Prostate gland (tissue), 2 donors: ENCODE results near the gene SGPP1. TPM values are rescaled to one million over a fixed set of nuclear protein-coding genes. Genes with fewer than 3 reads are reported as not detected.

Source experiments
- DNase-seq: peaks from one replicate; pipeline ENCODE4 v3.0.0-alpha.2; 2019; ENCODE audit warnings: low spot score
- H3K27ac ChIP-seq, 2 donors: fragments of 200-600 bp; sonication (generic); 2 replicates each; pipeline ENCODE4 v1.5.1; 2017 to 2019
- H3K27me3 ChIP-seq: fragments of 200-600 bp; sonication (generic); replicated peaks from 2 replicates; pipeline ENCODE4 v1.5.1; 2019; ENCODE audit not compliant: insufficient read depth
- H3K36me3 ChIP-seq, 2 donors: fragments of 200-600 bp; sonication (generic); 1 replicate in 1 of 2; 2 replicates in 1 of 2; pipeline versions ENCODE4 v1.5.1 to v1.8.1; 2017 to 2019
- H3K4me1 ChIP-seq: fragments of 200-600 bp; sonication (generic); replicated peaks from 2 replicates; pipeline ENCODE4 v1.5.1; 2019
- H3K4me3 ChIP-seq, 2 donors: fragments of 200-600 bp; sonication (generic); 2 replicates each; pipeline ENCODE4 v1.5.1; 2017 to 2019
- H3K9me3 ChIP-seq: fragments of 200-600 bp; sonication (generic); 2 replicates; pipeline ENCODE4 v1.5.1; 2017
- CTCF ChIP-seq, 4 experiments: fragments of 200-600 bp in 2 of 4; fragments of 450-650 bp in 2 of 4; sonication (generic) in 2 of 4; IDR thresholded peaks; 1 replicate in 3 of 4; 2 replicates in 1 of 4; pipeline ENCODE4 v1.5.1; 2016 to 2019; ENCODE audit warnings: antibody characterized with exemption in 4 of 4, mild to moderate bottlenecking in 2 of 4, moderate library complexity in 2 of 4
- POLR2A ChIP-seq: fragments of 450-650 bp; IDR thresholded peaks from one replicate; pipeline ENCODE4 v1.6.1; 2016; ENCODE audit warnings: antibody characterized with exemption, mild to moderate bottlenecking
- POLR2AphosphoS5 ChIP-seq: sonication (generic); formaldehyde crosslinking; IDR thresholded peaks from one replicate; pipeline ENCODE4 v1.6.1; 2017; ENCODE audit warnings: antibody characterized with exemption
- WGBS: methylation state at CpG from one replicate; pipeline ENCODE4 v1.1.5; 2018; 5-methylcytosine and 5-hydroxymethylcytosine counted together
- intact Hi-C: fragments of 100-400 bp; cut with DNase I; formaldehyde crosslinking; loops from one replicate; pipeline ENCODE4 v1.14.2; 2022
- total RNA-seq, 2 donors: library from RNA; depleted of rRNA; stranded (reverse); fragments of >200 nt; gene quantifications; one replicate each; pipeline ENCODE4 v1.1.0, GENCODE V29; 2016

Gene SGPP1
- total RNA-seq, 2 donors from 2014 or later, result 19.7 to 37.5 TPM

- WGBS, result 91% methylated on average over 5 of the region's 5 CpGs
- H3K4me3 ChIP-seq, result no peak overlapping the region
- no peaks in the 10 kb centered on the region for H3K4me1 ChIP-seq
- intact Hi-C loops, result no loop called here
- H3K27ac ChIP-seq, result no peak overlapping the region
- no peaks in the 10 kb centered on the region for H3K36me3 ChIP-seq
- TF ChIP-seq POLR2AphosphoS5, result no peak
- no peak for TF ChIP-seq POLR2A
- no peak for TF ChIP-seq CTCF (IDR thresholded peaks at IDR 0.05)
- H3K9me3 ChIP-seq, result no peaks in the 10 kb centered on the region
- H3K27me3 ChIP-seq, result no peaks in the 10 kb centered on the region
- no peak for DNase-seq
Measured at GRCh38 chr14:63692310-63693020, 35.4 kb downstream of the SGPP1 start.

DNA sequence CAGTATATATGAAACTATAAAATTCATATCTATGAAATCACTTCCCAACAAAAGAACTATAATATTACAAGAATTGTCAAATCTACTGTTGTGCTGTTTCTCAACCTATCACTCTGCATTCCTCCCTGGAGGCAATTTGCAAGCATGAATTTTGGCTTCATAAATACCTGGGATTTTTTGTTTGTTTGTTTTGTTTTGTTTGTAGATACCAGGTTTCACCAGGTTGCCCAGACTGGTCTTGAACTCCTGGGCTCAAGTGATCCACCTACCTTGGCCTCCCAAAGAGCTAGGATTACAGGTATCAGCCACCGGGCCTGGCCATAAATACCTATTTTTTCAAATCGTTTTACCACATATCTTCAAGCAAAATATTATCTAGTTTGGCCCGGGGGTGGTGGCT is 38.7 kb downstream of the SGPP1 start:
- TF ChIP-seq POLR2AphosphoS5 (no peak), POLR2A (no peak), CTCF (IDR thresholded peaks at IDR 0.05) (no peak)
- WGBS, result 91% methylated on average over 3 of the region's 3 CpGs
- intact Hi-C loops, result no loop called here
- Histone ChIP-seq H3K4me3 (no peak overlapping the region), H3K27me3 (no peaks in the 10 kb centered on the region), H3K36me3 (no peaks in the 10 kb centered on the region), H3K4me1 (no peaks in the 10 kb centered on the region), H3K9me3 (no peaks in the 10 kb centered on the region), H3K27ac (no peak overlapping the region)
- no peak for DNase-seq

- intact Hi-C loops, result no loop called here
Measured at GRCh38 chr14:63686926-63687325, 40.9 kb downstream of the SGPP1 start.

GRCh38 chr14:63685401-63685800 is 42.5 kb downstream of the SGPP1 start:
- 97% methylated on average over 1 of the region's 1 CpG for WGBS
- H3K36me3 ChIP-seq, result no peaks in the 10 kb centered on the region

More at GRCh38 chr14:63686926-63687325, 40.9 kb downstream of the SGPP1 start:
- H3K9me3 ChIP-seq, result no peaks in the 10 kb centered on the region
- H3K36me3 ChIP-seq, result no peaks in the 10 kb centered on the region
- no peak overlapping the region for H3K27ac ChIP-seq
- no peaks in the 10 kb centered on the region for H3K4me1 ChIP-seq
- no peak overlapping the region for H3K4me3 ChIP-seq
- TF ChIP-seq POLR2AphosphoS5 (no peak), CTCF (IDR thresholded peaks at IDR 0.05) (no peak), POLR2A (no peak)
- no peaks in the 10 kb centered on the region for H3K27me3 ChIP-seq
- no peak for DNase-seq

More at GRCh38 chr14:63685401-63685800, 42.5 kb downstream of the SGPP1 start:
- intact Hi-C loops, result no loop called here
- no peak for DNase-seq
- Histone ChIP-seq H3K27me3 (no peaks in the 10 kb centered on the region), H3K27ac (no peak overlapping the region), H3K9me3 (no peaks in the 10 kb centered on the region), H3K4me1 (no peaks in the 10 kb centered on the region), H3K4me3 (no peak overlapping the region)
- TF ChIP-seq CTCF (IDR thresholded peaks at IDR 0.05) (no peak), POLR2A (no peak), POLR2AphosphoS5 (no peak)
